Measurements from ENCODE around the gene PTPRH. TPM values are rescaled to one million over a fixed set of nuclear protein-coding genes. Genes with fewer than 3 reads are reported as not detected.

PTPRH gene
- total RNA-seq, 1 donor from 2014 or later: 2.1 TPM

DNA sequence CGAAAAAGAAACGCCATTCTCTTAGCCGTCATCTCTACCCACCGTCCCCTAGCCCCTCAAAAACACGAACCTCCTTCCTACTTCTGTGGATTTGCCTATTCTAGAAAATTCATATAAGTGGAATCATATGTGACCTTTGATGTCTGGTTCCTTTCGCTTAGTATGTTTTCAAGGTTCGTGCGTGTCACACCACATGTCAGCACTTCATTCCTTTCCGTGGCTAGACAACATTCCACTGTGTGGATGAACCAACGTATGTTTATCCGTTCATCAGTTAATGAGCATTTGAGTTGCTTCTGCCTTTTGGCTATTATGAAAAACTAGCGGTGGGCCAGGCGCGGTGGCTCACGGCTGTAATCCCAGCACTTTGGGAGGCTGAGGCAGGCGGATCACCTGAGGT lies 77.9 kb downstream of the PTPRH start:
- DNase-seq (ENCODE audit: low read depth): no peak
- Histone ChIP-seq H3K4me3 (ENCODE audit: low read depth, low read length) (no peak overlapping the region), H3K36me3 (ENCODE audit: control insufficient read depth, insufficient read depth, low read length) (no peaks in the 10 kb centered on the region), H3K27me3 (ENCODE audit: control insufficient read depth, insufficient read depth, low read length) (peaks cover 5% of the 10 kb centered on the region)
- no peak for TF ChIP-seq CTCF (IDR thresholded peaks at IDR 0.05; ENCODE audit: insufficient read depth, low read length, poor library complexity, severe bottlenecking)

Other genes with a start within 250 kb of the PTPRH start
- gene NLRP2, start 243.1 kb downstream of the PTPRH start, total RNA-seq: 27.5 and 32.5 TPM in 2 replicates
- 0.33 TPM in 1 of 2 replicates, not detected in the other for gene GP6, start 171.2 kb downstream of the PTPRH start, total RNA-seq
- gene RDH13, start 146.4 kb downstream of the PTPRH start, total RNA-seq: 16.6 and 23.4 TPM in 2 replicates
- gene EPS8L1, start 133.6 kb downstream of the PTPRH start, total RNA-seq: 30.5 and 33.8 TPM in 2 replicates
- 62.9 and 94.8 TPM in 2 replicates for gene PPP1R12C, start 91.9 kb downstream of the PTPRH start, total RNA-seq
- 5.8 and 7.1 TPM in 2 replicates for gene TNNT1, start 60.3 kb downstream of the PTPRH start, total RNA-seq
- 2.7 and 4.7 TPM in 2 replicates for gene TNNI3, start 51.8 kb downstream of the PTPRH start, total RNA-seq
- 0.21 and 1.3 TPM in 2 replicates for gene DNAAF3, start 42.9 kb downstream of the PTPRH start, total RNA-seq
- gene SYT5, start 29.2 kb downstream of the PTPRH start, total RNA-seq: 0.17 TPM in 1 of 2 replicates, not detected in the other
- gene TMEM86B, start 19.3 kb upstream of the PTPRH start, total RNA-seq: 2.3 and 7.5 TPM in 2 replicates
- gene PPP6R1, start 49.5 kb upstream of the PTPRH start, total RNA-seq: 41.5 and 51.3 TPM in 2 replicates
- gene HSPBP1, start 70.6 kb upstream of the PTPRH start, total RNA-seq: 64.3 and 77.8 TPM in 2 replicates
- gene BRSK1, start 74.5 kb upstream of the PTPRH start, total RNA-seq: 4.7 and 6.0 TPM in 2 replicates
- not detected in 2 replicates for gene TMEM150B, start 115.8 kb upstream of the PTPRH start, total RNA-seq
- 9.6 and 11.9 TPM in 2 replicates for gene KMT5C, start 130.4 kb upstream of the PTPRH start, total RNA-seq
- 0.14 and 0.29 TPM in 2 replicates for gene COX6B2, start 145.2 kb upstream of the PTPRH start, total RNA-seq
- gene GARIN5B, start 153.8 kb upstream of the PTPRH start, total RNA-seq: 0.07 TPM in 1 of 2 replicates, not detected in the other
- 32.1 and 38.7 TPM in 2 replicates for gene IL11, start 161.0 kb upstream of the PTPRH start, total RNA-seq
- not detected in 2 replicates for gene TMEM190, start 167.3 kb upstream of the PTPRH start, total RNA-seq
- gene TMEM238, start 174.8 kb upstream of the PTPRH start, total RNA-seq: 1.4 and 4.1 TPM in 2 replicates
- gene RPL28, start 176.4 kb upstream of the PTPRH start, total RNA-seq: 630 and 742 TPM in 2 replicates
- gene UBE2S, start 198.3 kb upstream of the PTPRH start, total RNA-seq: 53.4 and 53.6 TPM in 2 replicates
- not detected in 2 replicates for gene SHISA7, start 233.8 kb upstream of the PTPRH start, total RNA-seq